GM19025 (cell line): ENCODE data around the gene ZNF532.
"Not testable (repeated sequence)": the region's sequence is repeated elsewhere in the genome, so short reads cannot be mapped to it uniquely, and the experiment has no call there.

Experiments
- ATAC-seq: cut with Tn5 transposase; IDR thresholded peaks from one replicate; pipeline ENCODE4 v1.9.1; 2021; ENCODE audit warnings: mild to moderate bottlenecking, low read depth, moderate library complexity; ENCODE audit not compliant: unreplicated experiment

Gene ZNF532

DNA sequence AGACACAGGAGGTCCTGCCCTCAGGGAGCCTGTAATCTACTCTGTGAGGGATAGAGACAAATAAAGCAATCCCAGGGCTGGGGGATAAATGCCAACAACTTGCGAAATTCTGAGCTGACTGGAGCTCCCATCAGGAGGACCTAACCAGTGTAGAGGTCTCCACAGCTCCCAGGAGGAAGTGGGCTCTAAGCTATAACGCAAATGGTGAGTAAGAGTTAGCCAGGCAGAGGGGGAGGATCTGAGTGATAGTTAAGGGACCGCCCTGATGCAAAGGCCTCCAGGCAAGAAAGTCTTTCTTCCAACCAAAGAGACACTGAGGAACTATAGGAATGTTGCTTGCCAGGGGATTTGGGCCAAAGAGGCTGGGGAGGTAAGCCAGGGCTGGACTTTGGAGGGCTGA, 16.0 kb upstream of the ZNF532 start:
- no peak for ATAC-seq

DNA sequence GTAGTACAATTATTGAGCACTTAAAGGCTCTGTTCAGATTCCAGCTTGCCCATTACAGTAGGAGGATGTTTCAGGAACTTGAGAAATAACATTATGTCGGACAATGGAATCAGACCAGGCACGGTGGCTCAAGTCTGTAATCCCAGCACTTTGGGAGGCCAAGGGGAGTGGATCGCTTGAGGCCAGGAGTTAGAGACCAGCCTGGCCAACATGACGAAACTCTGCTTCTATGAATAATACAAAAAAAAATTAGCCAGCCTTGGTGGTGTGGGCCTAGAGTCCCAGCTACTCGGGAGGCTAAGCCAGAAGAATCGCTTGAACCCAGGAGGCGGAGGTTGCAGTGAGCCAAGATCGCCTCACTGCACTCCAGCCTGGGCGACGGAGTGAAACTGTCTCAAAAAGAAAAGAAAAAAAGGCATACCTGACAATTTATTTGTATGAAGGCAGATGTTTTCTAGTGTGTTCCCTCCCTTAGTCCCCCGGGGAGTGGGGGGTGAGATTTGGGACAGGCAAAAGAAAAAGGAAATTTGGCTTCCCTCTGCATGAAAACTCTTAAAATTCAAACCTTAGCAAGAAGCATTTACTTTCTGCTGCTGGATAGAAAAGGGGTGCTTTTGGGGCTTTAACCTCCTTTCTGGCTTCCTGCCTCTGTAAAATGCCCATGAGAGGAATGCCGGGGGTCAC, 13.7 kb upstream of the ZNF532 start:
- no peak for ATAC-seq

DNA sequence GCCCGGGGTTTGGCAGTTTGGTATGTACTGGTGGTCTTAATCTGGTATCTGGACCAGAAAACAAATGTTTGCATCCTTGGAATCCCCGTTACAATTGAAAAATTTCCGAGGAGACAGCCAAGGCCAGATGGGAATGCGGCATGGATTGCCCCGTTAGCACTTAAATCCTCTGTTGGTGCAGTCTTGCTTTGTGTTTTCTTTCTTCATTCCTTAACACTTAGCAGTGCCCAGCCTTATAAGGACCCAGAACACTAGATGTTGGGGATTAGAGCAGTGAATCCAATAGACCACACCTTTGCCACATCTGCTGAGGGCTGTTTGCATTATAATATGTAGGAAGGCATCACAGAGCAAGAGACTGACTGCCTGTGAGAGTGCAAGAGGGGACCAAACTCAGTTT, 12.8 kb upstream of the ZNF532 start:
- ATAC-seq, result no peak

DNA sequence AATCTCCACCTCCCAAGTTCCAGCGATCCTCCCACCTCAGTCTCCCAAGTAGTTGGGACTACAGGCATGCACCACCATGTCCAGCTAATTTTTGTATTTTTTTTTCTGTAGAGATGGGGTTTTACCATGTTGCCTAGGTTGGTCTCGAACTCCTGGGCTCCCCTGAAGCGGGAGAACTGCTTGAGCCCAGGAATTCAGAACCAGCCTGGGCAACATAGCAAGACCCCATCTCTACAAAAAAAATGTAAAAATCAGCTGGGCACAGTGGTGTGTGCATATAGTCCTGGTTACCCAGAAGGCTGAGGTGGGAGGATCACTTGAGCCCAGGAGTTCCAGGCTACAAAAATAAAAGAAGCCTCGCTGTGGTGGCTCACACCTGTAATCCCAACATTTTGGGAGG, 12.0 kb upstream of the ZNF532 start:
- no peak for ATAC-seq

DNA sequence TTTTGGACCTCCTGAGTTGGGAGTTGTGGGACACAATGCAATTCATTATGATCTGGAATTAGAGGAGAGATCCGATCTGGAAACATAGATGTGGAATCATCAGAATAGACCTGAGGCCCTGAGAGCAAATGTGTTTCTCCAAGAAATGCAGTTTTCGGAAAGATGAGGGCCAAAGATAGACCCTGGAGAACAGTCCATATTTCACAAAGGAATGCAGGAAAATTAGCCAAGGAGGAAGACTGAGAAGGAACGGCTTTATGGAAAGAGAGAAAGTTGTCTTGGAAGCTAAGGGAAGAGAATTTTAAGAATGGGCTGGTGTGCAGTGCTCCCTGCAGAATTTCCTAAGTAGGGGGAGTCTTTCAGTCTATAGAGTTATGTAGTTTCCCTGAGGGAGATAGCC, 11.1 kb upstream of the ZNF532 start:
- ATAC-seq, result no peak

DNA sequence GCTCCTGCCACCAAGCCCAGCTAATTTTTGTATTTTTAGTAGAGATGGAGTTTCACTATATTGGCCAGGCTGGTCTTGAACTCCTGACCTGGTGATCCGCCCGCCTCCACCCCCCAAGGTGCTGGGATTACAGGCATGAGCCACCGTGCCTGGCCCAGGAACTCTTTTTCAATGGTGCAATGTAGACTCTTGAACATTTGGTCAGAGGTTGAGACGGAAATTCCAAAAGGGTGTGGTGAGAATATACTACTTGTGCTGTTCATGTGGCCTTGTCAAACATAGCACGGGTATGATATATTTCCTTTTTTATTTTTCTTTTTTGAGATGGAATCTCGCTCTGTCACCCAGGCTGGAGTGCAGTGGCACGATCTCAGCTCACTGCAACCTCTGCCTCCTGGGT, 9.2 kb upstream of the ZNF532 start:
- not testable (repeated sequence) for ATAC-seq

DNA sequence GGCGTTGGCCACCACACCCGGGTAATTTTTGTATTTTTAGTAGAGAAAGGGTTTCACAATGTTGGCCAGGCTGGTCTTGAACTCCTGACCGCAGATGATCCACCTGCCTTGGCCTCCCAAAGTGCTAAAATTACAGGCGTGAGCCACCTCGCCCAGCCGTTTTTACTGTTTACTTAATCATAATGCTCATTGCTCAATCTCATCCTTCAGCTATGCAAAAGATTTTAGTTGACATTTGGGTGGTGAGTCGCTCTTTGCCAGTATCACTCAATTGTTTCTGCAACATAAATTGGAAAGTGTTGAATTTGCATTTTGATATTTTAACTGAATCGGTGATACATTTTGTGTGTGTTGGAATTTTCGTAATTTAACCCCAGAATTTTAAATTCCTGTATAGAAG, 7.8 kb upstream of the ZNF532 start:
- ATAC-seq, result no peak

DNA sequence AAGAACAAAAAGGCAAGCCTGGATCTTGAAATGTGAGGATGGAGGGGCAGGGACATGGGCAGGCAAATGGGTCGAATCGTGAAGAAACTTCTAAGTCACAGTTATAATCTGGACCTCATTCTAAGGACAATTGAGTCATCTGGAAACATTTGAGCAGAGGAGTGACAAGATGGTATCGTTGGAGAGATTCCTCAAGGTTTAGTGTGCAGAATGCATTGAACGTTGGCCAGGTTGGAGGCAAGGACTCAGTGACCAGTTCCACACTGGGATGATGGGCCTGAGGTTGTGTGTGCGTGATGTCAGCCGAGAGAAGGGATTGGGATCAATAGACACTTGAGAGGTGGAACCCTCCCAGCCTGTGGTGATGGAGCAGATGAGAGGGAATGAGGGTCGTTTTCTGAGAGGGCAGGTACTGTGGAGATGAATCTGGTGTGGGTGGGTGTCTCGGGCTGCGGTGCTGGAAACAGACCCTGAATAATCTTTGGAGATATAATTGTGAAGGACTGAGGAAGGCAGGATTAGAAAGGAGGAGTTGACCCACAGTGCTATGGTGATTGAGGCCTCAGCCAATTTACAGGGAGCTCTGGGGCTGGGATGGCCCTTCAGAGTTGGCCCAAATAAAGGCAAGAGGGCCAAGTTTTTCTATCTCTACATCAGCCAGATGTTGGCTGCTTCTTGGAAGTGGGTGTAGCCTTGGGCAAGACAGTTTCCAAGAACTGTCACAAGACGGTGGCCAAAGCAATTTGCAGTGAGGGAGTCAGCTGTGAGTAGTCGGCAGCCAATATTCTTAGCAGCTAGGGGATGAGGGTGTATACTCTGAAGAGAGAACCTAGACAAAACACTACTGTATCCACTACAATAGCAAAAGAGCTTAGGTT, 5.8 kb upstream of the ZNF532 start:
- ATAC-seq, result no peak

DNA sequence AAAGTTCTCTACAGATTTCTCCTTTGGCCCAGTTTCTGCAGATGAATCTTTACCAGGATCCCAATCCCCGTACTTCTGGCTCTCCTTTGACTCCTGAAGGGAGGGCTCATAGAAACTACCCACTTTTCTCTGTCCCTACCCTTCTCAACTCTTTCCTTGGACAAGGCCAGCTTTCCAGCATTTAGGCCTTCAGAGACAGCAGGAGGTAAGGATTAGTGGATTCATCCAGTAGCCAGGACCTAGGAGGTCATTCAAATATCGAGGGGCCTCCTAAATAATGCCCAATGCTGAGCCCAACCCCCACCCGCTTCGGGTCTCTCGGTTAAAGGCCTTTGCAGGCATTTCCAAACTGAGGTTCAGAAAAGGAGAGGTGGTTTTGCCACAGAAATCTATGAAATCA, 4.8 kb upstream of the ZNF532 start:
- no peak for ATAC-seq

DNA sequence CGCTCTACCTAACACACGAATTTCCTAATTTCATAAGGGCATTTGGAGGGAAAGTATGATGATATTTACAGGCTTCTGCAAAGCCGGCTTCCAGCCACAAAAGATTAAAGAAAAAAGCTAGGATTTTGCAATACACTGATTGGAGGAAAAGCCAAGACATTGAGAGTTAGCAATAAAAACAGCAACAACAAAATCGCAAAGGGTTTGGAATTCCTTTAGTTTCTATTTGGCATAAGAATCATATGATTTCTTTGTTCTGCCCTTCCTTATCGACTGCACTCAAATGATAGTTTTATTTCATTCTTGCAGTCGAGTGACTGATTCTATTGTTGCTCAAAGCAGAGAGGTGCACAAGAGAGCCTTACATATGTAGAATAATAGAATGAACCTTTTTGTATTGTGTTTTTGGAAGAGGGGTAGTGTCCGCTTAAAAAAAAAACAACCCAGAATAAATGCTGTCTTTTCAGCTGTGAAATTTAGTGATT, 3.9 kb upstream of the ZNF532 start:
- no peak for ATAC-seq

DNA sequence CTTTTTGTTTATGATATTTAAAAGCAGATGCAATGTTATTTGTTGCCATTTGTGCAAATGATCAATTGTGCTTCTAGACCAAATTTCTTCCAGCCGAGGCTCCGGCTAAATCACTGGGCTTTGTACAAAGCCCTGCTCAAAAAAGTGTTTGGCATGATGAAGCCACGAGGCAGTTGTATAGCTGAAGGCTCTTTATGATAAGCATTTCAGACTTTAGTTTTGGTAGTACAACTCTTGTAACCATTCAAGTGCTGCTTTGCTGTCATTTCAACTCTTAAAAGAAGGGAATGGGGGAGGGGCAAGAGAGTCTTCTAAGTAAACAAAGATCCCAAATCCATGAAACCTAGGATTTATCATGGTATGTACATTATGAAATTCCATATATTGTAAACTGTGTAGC, 3.3 kb upstream of the ZNF532 start:
- ATAC-seq, result no peak

DNA sequence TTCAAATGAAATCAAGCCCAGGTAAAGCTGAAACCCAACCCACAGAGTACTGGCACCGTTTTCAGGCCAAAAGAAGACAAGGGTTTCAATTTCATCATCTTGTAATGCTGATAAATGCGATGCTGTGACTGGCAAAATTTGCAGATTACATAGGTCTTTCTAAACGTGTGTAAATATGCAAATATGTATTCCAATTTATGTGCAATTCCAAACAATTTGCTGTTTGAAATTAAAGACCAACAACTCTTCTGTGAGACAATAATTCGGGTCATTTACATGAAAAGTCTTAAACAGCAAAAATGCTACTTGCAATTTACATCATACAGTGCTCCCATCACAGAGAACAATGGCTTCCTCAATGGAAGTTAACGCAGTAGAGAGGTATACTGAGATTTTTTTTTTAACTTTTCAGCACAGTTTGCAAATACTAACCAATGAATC, 2.8 kb upstream of the ZNF532 start:
- no peak for ATAC-seq

DNA sequence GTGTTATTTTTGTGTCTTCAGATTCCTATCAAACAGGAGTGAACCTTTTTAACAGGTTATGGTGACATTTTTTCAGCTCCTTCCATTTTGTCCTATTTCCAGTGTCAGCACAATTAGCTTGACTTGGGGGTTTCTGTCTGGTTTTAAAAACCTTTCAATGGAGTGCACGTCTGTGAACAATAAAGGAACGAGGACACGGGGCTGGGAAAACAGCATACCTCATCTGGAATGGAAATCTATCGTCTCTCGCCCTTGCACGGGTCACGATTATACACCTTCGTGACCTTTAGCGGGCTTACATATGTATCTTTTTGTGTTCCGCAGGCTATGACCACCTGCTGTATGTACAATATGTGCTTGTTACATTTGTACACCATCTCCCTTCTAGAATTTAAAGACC, 2.3 kb upstream of the ZNF532 start:
- ATAC-seq, result no peak

DNA sequence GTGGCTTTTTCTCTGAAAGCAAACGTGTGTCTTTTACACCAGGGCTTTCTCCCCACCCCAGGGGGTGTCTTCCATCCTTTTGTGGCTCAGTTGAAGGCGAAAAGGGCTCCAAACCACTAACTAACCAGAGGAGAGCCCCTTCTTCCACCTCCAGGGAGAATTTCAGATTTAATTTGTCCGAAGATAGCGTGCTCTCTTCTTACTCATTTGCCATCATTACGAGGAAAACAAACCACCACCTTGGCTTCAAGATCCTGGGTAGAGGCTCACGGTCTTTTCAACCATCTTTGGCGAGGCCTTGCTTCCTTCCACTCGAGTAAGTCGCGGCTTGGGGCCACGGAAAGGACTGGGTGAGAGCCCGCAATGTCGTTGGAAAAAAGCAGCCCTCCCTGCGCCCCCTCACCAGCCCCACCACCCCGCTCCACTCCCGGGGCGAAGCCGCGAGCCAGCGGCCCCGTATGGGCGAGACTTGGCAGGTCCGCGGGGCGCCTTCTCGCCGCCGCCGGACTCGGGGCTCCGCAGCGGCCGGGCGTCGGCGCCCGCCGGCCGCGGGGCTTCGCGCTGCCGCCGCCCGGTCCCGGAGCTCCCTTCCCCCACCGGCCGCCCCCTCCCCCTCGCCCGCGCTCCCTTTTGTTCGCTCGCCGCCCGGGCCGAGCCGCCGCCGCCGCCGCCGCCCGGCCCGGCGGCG, 1.7 kb upstream of the ZNF532 start:
- ATAC-seq, result no peak

DNA sequence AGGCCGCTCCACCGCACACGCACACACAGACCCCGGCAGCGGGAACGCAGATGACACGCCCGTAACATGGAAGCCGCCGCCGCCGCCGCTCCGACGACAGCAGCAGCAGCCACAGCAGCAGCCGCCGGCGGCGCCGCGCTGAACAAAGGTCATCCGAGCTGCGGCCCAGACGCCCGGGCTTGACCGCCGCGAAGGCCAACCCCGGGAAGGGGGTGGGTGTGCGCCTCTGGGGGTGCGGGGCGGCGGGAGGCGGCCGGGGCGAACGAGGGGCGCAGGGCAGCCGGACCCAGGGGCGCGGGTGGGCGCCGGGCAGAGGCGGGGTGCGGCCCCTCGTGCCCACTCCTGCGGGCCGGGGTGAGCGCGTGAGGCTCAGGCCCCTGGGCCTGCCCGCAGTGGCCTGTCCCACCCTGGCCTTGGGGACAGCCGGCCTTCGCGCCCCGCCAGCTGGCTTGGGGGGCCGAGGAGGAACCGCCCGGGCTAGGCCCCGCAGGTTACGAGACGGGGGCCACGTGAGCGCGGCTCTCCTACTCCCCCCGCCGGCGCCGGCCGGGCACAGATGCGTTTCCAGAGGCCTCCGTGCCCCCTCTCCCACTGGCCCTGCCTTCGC, 1.0 kb upstream of the ZNF532 start:
- ATAC-seq, result peak; percentile 54

DNA sequence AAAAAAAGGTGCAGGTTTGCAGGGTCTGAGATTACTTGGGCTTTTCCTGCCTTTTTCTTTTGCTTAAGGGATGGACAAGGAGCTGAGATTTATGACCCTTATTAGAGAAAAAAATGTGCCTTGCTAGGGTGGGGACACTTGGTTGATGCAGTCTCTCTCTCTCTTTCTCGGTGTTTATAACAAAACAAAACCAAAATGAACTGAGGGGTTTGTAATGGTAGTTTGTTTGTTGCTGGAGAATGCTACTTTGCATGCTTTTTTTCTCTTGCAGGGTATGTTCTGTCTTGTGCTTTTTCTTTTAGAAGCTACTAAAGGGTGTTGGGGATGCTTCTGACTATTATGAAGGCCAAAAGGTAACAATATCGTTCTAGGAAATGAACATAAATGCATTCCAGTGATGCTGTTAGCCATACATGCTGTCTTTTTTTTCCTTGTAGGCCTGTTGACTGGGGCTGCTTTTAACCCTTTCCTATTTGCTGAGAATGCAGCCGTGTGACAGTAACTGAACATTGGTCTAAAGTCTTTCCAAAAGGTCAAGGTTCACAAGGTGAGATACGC, 435 bp downstream of the ZNF532 start:
- no peak for ATAC-seq

DNA sequence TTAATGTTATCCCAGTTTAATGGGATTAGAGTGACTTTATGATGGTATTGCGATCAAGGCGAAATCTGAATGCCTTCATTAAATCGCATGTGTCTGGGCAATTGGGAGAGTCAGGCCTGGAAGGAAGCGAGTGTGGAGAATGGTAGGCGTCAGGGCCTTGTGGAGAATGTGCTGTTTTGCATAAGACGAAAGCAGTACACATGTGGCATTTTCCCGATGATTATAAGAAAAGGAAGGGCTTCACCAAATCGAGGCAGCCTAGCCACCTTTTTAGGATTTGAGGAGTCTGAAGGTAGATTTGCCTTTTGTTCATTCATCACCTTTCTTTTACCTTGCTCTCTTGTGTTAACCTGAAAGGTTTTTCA, 1.0 kb downstream of the ZNF532 start:
- ATAC-seq, result no peak

DNA sequence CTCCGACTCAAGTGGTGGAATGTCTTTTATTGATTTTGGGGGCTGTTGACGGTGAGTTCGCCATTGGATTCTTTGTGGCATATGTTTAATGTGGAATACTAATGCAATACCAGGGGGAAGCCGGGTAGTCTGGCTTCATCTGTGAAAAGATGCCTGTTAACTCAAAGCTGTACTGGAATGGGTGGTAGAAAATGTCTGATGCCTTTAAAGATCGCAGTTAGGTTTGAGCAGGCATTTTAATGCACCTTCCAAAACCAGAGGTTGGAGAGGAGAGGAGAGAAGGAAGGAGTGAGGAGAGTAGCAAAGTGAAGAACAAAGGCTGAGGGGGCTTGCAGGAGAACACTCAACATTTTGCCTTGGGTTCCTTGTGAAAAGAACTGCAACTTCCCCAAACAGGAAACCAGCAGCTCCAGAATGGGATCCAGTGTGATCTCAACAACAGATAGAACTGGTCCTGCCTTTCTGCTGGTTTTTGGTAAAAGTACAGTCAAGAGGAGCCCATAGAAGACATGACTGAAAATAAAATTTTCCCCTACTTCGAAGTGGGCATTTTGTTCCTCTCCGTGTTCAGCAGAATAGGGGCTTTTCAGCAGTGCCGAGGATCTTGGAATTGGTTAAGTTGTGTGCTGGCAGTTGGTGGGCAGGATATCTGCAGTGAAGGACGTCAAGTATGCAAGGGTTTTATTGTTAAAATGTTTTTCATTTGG, 1.5 kb downstream of the ZNF532 start:
- ATAC-seq, result no peak

DNA sequence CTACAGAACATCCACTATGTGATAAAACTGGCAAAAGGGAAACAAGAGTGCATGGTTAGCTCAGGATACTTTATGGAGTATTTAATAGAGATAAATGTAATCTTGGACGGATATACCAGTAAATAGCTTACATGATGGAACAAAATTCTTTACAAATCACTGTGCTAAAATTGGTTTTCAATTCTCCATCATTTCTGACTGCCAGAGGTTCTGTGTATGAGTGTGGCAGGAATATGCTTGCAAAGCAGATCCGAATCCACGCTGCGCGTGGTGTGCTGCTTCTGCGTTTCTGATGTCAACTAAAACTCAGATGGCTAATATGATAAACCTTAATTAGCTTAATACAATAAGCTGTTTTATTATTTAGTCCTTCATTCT, 2.1 kb downstream of the ZNF532 start:
- no peak for ATAC-seq
